Activated CD4-positive, alpha-beta T cell treated with anti-CD3 and anti-CD28 coated beads, Interleukin-2, amount 50 U/mL, for 24 hours (primary cell): ENCODE data around the gene FAH.

Experiments used
- DNase-seq, 2 donors: peaks; one replicate each; pipeline ENCODE4 v3.0.0-alpha.2; 2020; ENCODE audit warnings: low read depth in 1 of 2, low spot score in 1 of 2

FAH gene

GRCh38 chr15:80234883-80235282 is 82.1 kb downstream of the FAH start:
- peak in 1 of 2 donors; percentile 11 for DNase-seq
